Measurements from ENCODE around the gene EIF6. TPM values are rescaled to one million over a fixed set of nuclear protein-coding genes. Genes with fewer than 3 reads are reported as not detected.

EIF6 gene
- total and polyA plus RNA-seq, 9 of the 15 experiments (the other 6 are each of a cell fraction or from before 2014, with no cell fraction given) = 165 to 832 (median 229) TPM

GRCh38 chr20:35251613-35251940, 33.0 kb downstream of the EIF6 start:
- Histone ChIP-seq H3K9me1 (ENCODE audit: control insufficient read depth, insufficient read depth, low read length) (no peaks in the 10 kb centered on the region), H3K27me3 (ENCODE audit: control insufficient read depth in 2 of 2, insufficient read depth in 2 of 2, low read length in 2 of 2) (peaks cover 13 to 18% of the 10 kb centered on the region in 2 experiments; a peak in 4 of 5 replicates), H2AFZ (ENCODE audit: low read depth, low read length) (no peak overlapping the region), H4K20me1 (replicated peaks; ENCODE audit: control insufficient read depth, insufficient read depth, low read length) (0 out of 2 replicates have a peak, but pooled peaks cover 3% of the 10 kb centered on the region), H3K4me1 (replicated peaks in 1 of 2; ENCODE audit: control insufficient read depth in 2 of 2, insufficient read depth in 2 of 2, low read length in 2 of 2) (peaks cover 0 to 2% of the 10 kb centered on the region in 2 experiments; a peak in 2 of 5 replicates), H3K4me2 (ENCODE audit: insufficient read depth, low read length) (no peak overlapping the region), H3K9me3 (replicated peaks; ENCODE audit: control insufficient read depth, insufficient read depth, low read depth, low read length) (no peaks in the 10 kb centered on the region), H3K9ac (ENCODE audit: insufficient read depth in 1 of 2, low read depth in 2 of 2, low read length in 2 of 2) (no peak overlapping the region), H3K79me2 (ENCODE audit: control insufficient read depth, insufficient read depth, low read length) (no peaks in the 10 kb centered on the region), H3K27ac (ENCODE audit: extremely low read depth, low read depth, low read length) (no peak overlapping the region), H3K4me3 (no peak overlapping the region), H3K36me3 (ENCODE audit: control insufficient read depth, insufficient read depth, low read length) (no peaks in the 10 kb centered on the region)
- ChIA-PET POLR2A (interaction anchor here (0.6 to 1.1 kb wide), 2 partner anchors 10 to 49 kb away, joined by 3 read pairs; no protein-coding TSS in a partner anchor), CTCF (ENCODE audit: low intra/inter-chr PET ratio) (no interaction called here)
- no TSS peak for BruUV-seq (replicated peaks)
- in situ Hi-C loops (cut with MboI) = no loop called here
- no peak for DNase-seq (ENCODE audit: extremely low read depth in 1 of 4, low spot score in 3 of 4)
- ATAC-seq = no peak
- 0% methylated on average over 2 of the region's 2 CpGs for WGBS (ENCODE audit: insufficient coverage, low coverage, missing lambda C conversion rate)
- FAIRE-seq = no peak
- intact Hi-C loops (cut with micrococcal nuclease) = no loop called here
- no peak for TF ChIP-seq CBFB (CRISPR knock-in tag; IDR thresholded peaks at IDR 0.05)
- TF ChIP-seq ZNF165 (CRISPR knock-in tag; IDR thresholded peaks at IDR 0.05; ENCODE audit: borderline replicate concordance) = no peak
- no peak for TF ChIP-seq HLTF (IDR thresholded peaks at IDR 0.05)
- TF ChIP-seq ZNF449 (CRISPR knock-in tag; IDR thresholded peaks at IDR 0.05) = no peak
- TF ChIP-seq POLR3A (IDR thresholded peaks at IDR 0.05; ENCODE audit: borderline replicate concordance, extremely low read depth, insufficient read depth, insufficient read length) = no peak
- TF ChIP-seq TEAD1 (CRISPR knock-in tag; IDR thresholded peaks at IDR 0.05) = no peak
- TF ChIP-seq RFX7 (CRISPR knock-in tag; IDR thresholded peaks at IDR 0.05) = no peak
- TF ChIP-seq EZH2 (IDR thresholded peaks at IDR 0.05; ENCODE audit: borderline replicate concordance, low read depth, low read length) = no peak
- no peak for TF ChIP-seq PREB (CRISPR knock-in tag; IDR thresholded peaks at IDR 0.05)
- no peak for TF ChIP-seq CSDE1 (IDR thresholded peaks at IDR 0.05)
- no peak for TF ChIP-seq SNRNP70 (optimal IDR thresholded peaks at IDR 0.05; ENCODE audit: low read depth, low read length)

Measured in K562 (cell line).